AG08396 (cell line): ENCODE results near the gene SPATS2.
"Not testable (repeated sequence)": the region's sequence is repeated elsewhere in the genome, so short reads cannot be mapped to it uniquely, and the experiment has no call there.

Source experiments
- DNase-seq: peaks from one replicate; pipeline ENCODE4 v3.0.0; 2012; ENCODE audit warnings: low spot score, mixed read lengths

The SPATS2 gene

DNA sequence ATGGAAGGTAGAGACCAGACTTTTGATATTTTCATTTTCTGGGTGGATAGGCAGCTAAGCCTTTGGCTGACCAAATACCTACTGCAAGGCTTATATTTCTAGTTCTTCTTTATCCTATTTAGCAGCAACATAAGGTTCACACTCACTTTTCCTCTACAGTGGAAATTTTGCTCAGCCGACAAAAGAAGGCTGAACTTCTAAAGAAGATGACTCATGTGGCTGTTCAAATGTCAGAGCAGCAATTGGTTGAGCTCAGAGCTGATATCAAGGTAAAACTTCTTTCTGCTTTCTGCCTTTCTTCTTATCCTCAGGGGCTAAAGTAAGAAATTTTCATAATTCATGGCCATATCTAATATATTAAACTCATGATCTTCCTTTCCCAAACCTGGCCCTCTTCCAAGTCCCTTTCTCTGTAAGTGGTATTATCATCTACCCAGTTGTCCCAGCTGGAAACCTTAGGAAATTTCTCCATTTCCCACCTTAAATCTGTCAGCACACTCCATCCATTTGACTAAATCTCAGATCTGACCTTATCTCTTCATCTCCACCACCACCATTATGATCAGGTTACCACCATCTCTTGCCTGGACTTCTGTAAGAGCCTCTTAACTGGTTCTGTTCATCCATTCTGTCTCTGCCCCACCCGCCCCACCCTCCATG lies 151.8 kb downstream of the SPATS2 start:
- DNase-seq = peak; percentile 46

DNA sequence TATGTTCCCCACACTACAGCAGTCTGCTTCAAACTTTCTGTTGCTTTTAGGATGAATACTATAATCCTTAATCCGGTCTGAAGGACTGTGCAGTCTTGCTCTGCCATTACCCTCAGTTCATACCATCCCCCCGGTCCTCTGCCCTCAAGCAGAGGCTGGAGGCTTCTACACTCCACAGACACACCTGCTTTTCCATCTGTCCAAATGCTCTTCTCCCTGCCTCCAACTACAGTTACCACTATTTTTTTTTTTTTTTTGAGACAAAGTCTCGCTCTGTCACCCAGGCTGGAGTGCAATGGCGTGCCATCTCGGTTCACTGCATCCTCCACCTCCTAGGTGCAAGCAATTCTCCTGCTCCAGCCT lies 152.3 kb downstream of the SPATS2 start:
- no peak for DNase-seq

- no peak for DNase-seq
Observed at GRCh38 chr12:49521389-49521788, 154.1 kb downstream of the SPATS2 start.

DNA sequence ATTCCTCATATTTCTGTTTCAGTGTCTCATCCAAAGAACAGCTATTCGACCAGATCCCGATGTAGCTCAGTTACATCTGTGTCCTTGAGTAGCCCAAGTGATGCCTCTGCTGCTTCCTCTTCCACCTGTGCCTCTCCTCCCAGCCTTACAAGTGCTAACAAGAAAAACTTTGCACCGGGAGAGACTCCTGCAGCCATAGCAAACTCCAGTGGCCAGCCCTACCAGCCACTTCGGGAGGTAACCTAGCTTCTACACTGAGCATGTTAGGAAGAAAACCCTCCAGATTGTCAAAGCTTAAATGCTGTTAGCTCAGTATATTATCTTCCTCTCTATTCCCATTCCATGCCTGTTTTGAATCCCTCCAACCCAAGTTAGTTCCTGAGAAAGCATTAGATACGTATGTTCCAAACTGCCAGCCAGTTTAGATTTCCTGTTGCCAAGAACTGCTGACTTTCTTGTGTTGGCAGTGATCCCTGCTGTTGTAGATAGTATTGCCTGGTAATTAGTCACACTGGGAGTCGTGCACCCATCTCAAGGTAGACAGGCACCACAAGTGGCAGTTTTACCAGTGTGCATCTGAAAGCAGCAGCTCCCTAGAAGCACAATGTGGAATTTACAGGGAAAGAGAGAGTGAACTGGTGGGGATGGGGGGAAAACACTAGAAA lies 157.5 kb downstream of the SPATS2 start:
- DNase-seq = no peak

DNA sequence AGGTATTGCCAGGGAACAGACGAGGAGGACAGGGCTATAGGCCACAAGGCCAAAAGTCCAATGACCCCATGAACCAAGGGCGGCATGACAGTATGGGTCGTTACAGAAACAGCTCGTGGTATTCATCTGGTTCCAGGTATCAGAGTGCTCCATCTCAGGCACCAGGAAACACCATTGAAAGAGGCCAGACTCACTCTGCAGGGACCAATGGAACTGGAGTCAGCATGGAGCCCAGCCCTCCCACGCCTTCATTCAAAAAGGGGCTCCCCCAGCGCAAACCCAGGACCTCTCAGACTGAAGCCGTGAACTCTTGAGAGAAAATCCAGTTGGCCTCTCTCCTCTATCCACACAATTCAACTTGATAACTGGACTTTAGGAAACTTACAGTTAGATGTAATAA lies 158.7 kb downstream of the SPATS2 start:
- DNase-seq = no peak

DNA sequence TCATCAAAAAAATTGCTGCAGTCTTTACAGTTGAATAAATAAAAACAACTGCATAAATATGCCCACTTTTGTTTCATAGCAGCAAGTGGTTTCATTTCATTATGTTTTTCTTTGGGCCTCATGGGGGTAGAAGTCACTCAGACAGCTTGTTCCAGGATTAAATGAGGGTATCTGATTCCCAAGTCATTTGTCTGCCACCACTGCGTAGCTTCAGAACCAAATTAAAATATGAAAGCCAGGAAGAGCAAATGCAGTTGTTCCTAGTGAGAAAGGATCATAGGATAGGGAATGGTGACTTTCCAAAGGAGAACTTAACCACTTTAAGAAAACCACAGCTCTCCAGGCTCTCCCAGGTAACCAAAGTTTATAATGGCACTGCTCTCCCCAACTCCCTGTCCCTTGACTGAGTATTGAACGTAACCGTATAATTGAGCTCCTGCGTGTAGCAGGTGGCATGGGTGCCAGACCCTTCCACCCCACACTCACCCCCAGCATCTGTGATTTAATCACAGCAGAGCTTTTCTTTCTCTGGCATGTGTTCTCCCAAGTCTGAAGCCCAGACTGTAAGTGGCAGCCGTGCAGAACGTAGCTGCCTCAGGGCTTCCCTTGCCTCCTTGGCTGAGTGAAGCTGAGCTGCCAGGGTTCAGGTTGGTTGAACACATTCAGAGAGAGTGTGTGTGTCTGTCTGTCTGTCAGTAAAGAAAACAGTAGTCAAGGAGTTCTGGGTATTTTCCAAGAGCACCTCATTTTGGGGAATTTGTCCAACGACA lies 160.3 kb downstream of the SPATS2 start:
- no peak for DNase-seq

DNA sequence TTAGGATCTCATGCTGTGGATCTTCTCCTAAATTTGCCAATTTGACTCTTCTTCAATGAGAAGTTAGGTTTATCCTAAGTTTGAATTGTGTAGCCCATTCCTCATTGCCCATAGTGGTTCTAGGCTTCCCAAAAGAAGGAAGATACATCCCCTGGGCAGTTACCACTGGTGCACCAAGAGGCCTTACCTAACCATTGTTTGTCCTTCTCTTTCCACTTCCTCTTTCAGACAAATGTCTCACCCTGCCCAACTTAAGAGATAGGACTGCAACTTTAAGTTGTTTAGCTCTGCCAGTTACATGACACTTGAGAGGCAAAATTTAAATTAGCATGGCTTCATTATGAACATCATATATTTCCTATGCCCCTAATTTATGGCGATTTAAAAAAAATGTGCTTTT lies 162.2 kb downstream of the SPATS2 start:
- DNase-seq = no peak

- DNase-seq = no peak
Observed at GRCh38 chr12:49531745-49532144, 164.5 kb downstream of the SPATS2 start.

DNA sequence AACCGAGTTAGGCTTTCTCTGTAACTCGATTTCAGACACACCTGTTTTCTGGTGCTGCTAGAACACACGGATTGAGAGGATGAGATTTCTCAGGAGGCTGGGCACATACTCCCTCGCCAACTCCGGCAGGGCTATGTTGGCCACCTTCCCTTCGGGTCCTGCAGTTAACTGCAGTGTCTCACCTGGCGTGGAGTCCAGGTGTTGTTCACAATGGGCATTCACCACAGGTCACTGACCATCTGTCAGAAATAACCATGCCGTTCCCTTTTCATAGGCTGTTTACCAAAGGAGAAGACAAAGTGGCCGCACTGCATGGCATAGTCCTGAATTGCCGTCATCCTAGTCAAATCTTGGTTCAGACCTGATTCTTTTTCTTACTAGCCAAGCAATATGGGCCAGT lies 166.1 kb downstream of the SPATS2 start:
- DNase-seq = no peak

DNA sequence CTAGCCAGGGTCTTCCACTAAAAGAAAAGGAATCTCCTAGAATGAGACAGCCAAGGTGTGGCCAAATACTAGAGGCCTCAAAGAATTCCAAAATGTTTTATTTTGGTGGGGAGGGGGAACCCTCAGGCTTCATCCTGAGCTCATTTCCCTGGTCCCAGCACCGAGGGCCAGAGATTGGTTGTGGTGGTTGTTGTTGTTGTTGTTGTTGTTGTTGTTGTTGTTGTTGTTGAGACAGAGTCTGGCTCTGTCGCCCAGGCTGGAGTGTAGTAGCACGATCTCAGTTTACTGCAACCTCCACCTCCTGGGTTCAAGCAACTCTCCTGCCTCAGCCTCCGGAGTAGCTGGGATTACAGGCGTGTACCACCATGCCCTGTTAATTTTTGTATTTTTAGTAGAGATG lies 166.9 kb downstream of the SPATS2 start:
- not testable (repeated sequence) for DNase-seq

DNA sequence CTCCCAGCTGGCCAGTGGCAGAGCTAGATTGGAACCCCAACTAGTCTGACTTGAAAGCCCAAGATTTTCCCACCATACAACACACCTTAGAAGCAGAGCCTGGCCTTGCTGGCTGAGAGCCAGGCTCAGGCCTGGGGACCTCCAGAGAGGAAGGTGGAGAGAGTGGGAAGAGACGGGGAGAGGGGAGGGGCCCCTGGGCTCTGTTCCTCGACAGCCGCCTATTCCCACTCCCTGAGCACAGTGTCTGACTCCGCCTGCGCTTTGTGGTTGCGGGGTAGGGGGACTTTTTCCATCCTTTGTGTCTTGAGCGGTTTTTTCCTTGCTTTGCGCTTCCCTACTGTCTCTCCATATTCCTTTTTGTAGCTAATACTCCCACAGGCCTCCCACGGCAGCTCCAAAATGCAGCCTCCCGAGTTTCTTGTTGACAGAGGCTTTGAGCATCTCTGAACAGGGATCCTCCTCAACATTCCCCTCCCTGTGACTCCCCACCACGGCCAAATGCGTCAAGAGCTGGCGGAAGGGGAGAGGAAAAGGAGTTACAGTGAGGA lies 167.5 kb downstream of the SPATS2 start:
- no peak for DNase-seq

DNA sequence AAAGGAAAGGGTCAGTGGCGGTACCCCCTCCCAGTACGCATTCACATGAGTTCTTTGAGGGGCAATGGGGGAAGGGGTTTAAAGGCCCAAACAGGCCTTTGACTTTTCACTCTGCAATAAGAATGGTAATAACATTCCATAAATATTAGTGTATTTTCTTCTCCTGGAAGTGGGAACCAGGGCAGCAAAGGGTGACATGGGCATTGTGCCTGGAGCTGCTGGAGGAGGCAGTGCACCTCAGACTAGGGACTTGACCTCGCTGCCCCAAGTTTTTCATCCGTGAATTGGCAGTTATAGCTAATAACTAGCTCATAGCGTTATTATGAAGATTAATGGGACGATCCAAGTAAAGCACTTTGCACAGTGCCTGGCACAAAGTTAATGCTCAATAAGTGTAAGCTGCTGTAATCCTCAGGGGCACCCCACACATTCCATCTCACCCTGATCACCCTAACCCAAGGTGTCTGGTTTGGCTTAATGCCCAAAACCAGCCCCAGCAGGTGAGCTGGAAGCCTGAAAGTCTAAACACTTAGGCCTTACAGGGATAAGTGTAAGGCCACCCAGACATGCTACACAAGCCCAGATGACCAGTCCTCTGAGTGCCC lies 168.8 kb downstream of the SPATS2 start:
- no peak for DNase-seq

- no peak for DNase-seq
Observed at GRCh38 chr12:49536526-49537071, 169.3 kb downstream of the SPATS2 start.

GRCh38 chr12:49537231-49537751 lies 170.0 kb downstream of the SPATS2 start:
- no peak for DNase-seq

DNA sequence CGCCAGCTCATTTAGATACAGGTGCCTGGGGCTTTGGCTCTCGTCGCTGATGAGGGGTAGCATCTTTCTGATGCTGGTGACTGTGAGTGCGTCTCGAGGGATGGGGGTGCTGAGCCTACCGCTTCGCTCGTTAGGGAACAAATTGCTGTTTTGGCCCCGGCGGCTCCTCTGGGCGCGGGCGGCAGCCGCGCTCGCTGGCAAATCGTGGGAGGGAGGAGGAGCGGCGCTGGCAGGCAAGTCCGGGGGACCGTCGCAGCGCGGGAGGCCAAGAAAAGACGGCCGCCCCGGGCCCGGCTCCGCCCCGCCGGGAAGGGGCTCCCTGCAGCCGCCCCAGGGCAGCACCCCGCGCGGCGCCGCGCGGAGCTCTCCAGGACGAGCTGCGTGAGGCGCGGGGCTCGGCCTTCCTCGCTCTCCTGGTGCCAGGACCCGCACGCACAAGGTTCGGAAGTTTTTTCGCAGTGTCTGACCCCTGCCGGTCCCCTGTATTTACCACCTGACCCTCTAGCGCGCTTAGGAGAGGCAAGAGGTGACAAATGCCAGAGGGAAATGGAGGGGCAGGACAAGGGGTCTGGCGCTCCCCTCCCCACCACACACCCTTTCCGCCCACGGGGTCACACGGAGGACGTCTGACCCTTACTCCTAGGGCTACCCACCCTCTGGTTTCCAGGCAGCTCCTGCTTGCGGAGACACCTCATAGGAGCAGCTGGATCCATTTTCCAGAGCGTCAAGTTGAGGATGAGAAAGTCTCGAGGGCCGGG lies 170.7 kb downstream of the SPATS2 start:
- DNase-seq = no peak

DNA sequence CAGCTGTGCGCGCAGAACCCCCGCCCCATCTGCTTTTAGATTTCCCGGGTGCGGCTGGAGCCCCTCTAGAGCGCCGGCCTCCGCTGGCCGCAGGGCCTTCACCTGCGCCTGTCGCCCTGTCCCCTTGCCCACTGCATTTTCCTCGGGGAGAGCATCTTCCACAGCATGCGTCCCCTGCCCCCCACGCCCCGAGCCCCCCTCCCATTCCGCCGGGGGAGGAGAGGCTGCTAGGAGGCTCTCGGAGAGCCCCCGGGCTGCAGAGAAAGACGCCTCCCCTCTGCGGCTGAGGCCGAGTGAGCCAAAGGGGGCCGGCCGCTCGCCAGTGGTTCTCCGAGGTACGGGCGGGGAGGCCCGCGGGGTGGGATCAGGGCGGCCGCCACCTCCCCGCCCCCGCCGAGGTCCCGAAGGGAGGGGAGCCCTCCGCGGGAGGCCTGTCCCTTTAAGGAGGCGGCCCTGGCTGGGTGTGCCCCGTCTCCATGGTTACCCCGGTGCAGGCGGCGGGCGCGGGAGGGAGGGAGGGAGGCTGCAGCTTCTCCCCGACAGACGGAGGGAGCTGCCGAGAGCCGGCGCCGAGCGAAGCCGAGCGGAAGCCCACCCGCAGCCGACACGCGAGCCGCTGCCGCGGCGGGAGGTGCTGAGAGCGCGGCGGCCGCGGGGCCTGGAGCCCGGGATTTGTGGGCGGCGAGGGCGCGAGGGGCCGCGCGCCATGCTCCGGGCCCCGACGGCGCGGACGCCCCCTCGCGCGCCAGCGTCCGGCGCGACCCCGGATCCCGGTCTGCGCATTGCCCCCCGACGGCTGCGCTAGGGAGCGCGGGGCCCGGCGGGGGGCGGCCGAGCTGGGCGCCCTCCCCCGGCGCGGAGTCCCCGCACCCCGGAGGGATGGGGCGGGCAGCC lies 171.5 kb downstream of the SPATS2 start, which contains the start of gene KCNH3:
Gene KCNH3, plus strand, starts transcription at position 521 of the 894 bp plus-strand sequence. CDS start 387 bp downstream, outside the sequence.
- DNase-seq = peak; percentile 93

- no peak for DNase-seq
Observed at GRCh38 chr12:49539406-49540228, 172.4 kb downstream of the SPATS2 start.

DNA sequence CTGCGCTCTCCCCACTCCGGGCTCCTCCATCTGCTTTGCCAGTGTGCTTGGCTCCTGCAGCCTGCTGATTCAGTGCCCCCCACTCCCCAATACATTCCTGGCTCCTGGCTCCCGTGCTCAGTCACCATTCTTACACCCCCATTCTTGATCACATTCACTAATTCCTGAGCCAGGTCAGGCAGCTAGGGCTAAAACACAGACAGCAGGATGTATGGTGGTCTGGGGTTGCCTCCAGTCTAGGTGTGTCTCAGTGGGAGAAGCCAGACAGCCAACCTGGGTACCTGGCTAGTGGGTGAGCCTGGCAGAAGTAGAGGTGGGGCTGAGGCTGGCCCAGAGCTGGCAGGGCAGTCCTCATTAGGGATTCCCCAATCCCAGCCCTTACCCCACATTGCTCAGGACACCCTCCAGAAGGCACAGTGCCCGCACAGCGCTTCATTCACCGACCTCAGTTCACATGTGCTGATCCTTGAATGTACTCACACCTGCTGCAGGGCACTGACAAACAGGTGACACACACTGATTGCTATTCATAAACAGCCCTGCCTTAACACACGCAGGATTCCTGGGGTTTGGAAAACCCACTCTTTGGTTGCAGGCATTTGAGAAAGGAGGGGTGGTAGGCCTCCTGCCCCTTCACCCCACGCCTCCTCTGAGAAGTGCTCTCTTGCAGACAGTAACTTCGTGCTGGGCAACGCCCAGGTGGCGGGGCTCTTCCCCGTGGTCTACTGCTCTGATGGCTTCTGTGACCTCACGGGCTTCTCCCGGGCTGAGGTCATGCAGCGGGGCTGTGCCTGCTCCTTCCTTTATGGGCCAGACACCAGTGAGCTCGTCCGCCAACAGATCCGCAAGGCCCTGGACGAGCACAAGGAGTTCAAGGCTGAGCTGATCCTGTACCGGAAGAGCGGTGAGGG lies 173.2 kb downstream of the SPATS2 start:
- DNase-seq = no peak
